ENCODE measurements around the gene MAP3K4.

DNA sequence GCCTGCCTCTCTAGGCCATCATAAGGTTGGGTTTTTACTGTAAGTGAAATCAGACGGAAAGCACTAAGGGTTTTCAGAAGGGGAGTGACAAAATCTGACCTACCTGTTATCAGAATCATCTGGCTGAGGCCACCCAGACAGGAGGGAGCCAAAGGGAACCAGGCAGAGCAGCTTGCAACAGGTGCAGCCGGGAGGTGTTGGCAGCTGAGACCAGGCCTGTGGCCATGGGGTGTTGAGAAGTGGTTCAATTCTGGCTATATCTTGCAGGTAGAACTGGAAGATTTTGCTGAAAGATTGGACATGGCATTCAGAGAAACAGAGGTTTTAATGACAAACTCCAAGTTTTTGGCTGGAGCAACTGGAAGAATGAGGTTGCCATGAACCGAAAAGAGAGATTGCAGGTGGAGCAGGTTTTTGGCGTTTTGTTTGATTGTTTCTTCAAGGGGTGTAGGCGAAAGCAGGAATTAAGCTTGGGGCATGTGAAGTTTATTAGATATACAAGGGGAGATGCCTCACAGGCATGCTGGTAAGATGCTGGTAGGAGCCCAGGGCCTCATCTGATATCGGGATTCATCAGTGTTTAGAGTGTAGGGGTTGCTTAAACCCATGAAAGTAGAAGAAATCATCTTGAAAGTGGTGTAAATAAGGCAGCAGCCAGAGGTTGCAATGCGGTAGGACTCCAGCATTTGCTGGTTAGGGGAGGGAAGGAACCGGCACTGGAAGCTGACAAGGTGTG is 35.1 kb upstream of the MAP3K4 start:
- TF ChIP-seq KAT7 (CRISPR knock-in tag; IDR thresholded peaks at IDR 0.05; ENCODE audit: borderline replicate concordance) (no peak), TCF7 (CRISPR knock-in tag; IDR thresholded peaks at IDR 0.05; ENCODE audit: low read depth) (no peak), NR2C2 (CRISPR knock-in tag; IDR thresholded peaks at IDR 0.05) (no peak), FOXJ3 (CRISPR knock-in tag; IDR thresholded peaks at IDR 0.05; ENCODE audit: borderline replicate concordance) (no peak), ATF1 (CRISPR knock-in tag; IDR thresholded peaks at IDR 0.05) (no peak)
- TF ChIP-seq, protein P1, sequence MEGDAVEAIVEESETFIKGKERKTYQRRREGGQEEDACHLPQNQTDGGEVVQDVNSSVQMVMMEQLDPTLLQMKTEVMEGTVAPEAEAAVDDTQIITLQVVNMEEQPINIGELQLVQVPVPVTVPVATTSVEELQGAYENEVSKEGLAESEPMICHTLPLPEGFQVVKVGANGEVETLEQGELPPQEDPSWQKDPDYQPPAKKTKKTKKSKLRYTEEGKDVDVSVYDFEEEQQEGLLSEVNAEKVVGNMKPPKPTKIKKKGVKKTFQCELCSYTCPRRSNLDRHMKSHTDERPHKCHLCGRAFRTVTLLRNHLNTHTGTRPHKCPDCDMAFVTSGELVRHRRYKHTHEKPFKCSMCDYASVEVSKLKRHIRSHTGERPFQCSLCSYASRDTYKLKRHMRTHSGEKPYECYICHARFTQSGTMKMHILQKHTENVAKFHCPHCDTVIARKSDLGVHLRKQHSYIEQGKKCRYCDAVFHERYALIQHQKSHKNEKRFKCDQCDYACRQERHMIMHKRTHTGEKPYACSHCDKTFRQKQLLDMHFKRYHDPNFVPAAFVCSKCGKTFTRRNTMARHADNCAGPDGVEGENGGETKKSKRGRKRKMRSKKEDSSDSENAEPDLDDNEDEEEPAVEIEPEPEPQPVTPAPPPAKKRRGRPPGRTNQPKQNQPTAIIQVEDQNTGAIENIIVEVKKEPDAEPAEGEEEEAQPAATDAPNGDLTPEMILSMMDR (IDR thresholded peaks at IDR 0.05), result no peak
- TF ChIP-seq, protein P2, sequence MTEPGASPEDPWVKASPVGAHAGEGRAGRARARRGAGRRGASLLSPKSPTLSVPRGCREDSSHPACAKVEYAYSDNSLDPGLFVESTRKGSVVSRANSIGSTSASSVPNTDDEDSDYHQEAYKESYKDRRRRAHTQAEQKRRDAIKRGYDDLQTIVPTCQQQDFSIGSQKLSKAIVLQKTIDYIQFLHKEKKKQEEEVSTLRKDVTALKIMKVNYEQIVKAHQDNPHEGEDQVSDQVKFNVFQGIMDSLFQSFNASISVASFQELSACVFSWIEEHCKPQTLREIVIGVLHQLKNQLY (CRISPR knock-in tag; IDR thresholded peaks at IDR 0.05), result no peak

All from WTC11 (cell line).